22Rv1 (cell line): ENCODE results near the gene SVIL.
A peak's percentile ranks its signal among the peaks of the same experiment; 100 is the strongest.

Experiments used
- H3K27ac ChIP-seq: fragments of 450-650 bp; 2 replicates; pipeline ENCODE4 v1.5.1; 2017
- CTCF ChIP-seq: fragments of 450-650 bp; IDR thresholded peaks from 2 replicates; pipeline ENCODE4 v1.5.1; 2017; ENCODE audit warnings: mild to moderate bottlenecking
- ZFX ChIP-seq: fragments of 450-650 bp; IDR thresholded peaks from 2 replicates; pipeline ENCODE4 v1.6.1; 2017; ENCODE audit warnings: antibody characterized with exemption, borderline replicate concordance

SVIL gene

GRCh38 chr10:29634764-29635625 is at the start of gene SVIL:
Gene SVIL (minus strand): TSS chr10:29634971. CDS start chr10:29555058, 79,913 bp downstream.
- H3K27ac ChIP-seq, result peak within 1 kb of the TSS; percentile 81
- TF ChIP-seq CTCF, result 0 out of 2 replicates have a peak, but pooled peaks have one; percentile 7
- no peak for TF ChIP-seq ZFX

GRCh38 chr10:29681676-29682448 is 47.1 kb upstream of the SVIL start:
- no peak for TF ChIP-seq CTCF
- TF ChIP-seq ZFX, result no peak
- no peak overlapping the region for H3K27ac ChIP-seq

GRCh38 chr10:29680091-29680490 is 45.3 kb upstream of the SVIL start:
- TF ChIP-seq CTCF (no peak), ZFX (no peak)
- H3K27ac ChIP-seq, result no peak overlapping the region

GRCh38 chr10:29676732-29677131 is 42.0 kb upstream of the SVIL start:
- no peak for TF ChIP-seq CTCF
- TF ChIP-seq ZFX, result no peak
- H3K27ac ChIP-seq, result no peak overlapping the region

GRCh38 chr10:29675984-29676383 is 41.2 kb upstream of the SVIL start:
- TF ChIP-seq ZFX (no peak), CTCF (no peak)
- H3K27ac ChIP-seq, result no peak overlapping the region

- H3K27ac ChIP-seq, result no peak overlapping the region
- no peak for TF ChIP-seq CTCF
- TF ChIP-seq ZFX, result no peak
These were observed 37.2 kb upstream of the SVIL start for GRCh38 chr10:29671968-29672367.

GRCh38 chr10:29671228-29671780 is 36.5 kb upstream of the SVIL start:
- no peak overlapping the region for H3K27ac ChIP-seq
- TF ChIP-seq CTCF, result no peak
- no peak for TF ChIP-seq ZFX
